Activated B cell treated with CpG ODN at 0.5 μM for 24 hours (primary cell): ENCODE results near the gene DUSP22. TPM values are rescaled to one million over a fixed set of nuclear protein-coding genes. Genes with fewer than 3 reads are reported as not detected.

Experiments used
- ATAC-seq: fragments of 200-7000 bp; cut with Tn5 transposase; one replicate; pipeline ENCODE4 v1.10.0; 2021; ENCODE audit warnings: low read depth, mild to moderate bottlenecking, moderate library complexity
- CTCF ChIA-PET: fragments of 350-600 bp; sonication (Branson Sonifier 250); formaldehyde crosslinking; loops from one replicate; lab custom pipeline; 2021; ENCODE audit warnings: antibody characterized with exemption; lab: Charles Lee
- POLR2A ChIA-PET: fragments of 350-600 bp; sonication (Branson Sonifier 250); formaldehyde crosslinking; loops from one replicate; lab custom pipeline; 2021; ENCODE audit warnings: antibody characterized with exemption; lab: Charles Lee
- DNase-seq: peaks from one replicate; pipeline ENCODE4 v3.0.0; 2022
- H3K27ac Mint-ChIP-seq: one replicate; pipeline ENCODE4 v1.8.0; 2020; ENCODE audit warnings: mixed read lengths
- H3K27me3 Mint-ChIP-seq: one replicate; pipeline ENCODE4 v1.8.0; 2021; ENCODE audit warnings: mixed read lengths
- H3K36me3 Mint-ChIP-seq: one replicate; pipeline ENCODE4 v1.8.0; 2021; ENCODE audit warnings: low read depth, mixed read lengths
- H3K4me1 Mint-ChIP-seq: one replicate; pipeline ENCODE4 v1.8.0; 2021; ENCODE audit warnings: mixed read lengths
- H3K4me3 Mint-ChIP-seq: one replicate; pipeline ENCODE4 v1.8.0; 2020; ENCODE audit warnings: mild to moderate bottlenecking, mixed read lengths
- H3K9me3 Mint-ChIP-seq: one replicate; pipeline ENCODE4 v1.8.0; 2020; ENCODE audit warnings: mixed read lengths
- CTCF ChIP-seq: fragments of 200-600 bp; IDR thresholded peaks from one replicate; pipeline ENCODE4 v1.8.0; 2022; ENCODE audit warnings: antibody characterized with exemption, mild to moderate bottlenecking
- intact Hi-C: fragments of 100-400 bp; cut with micrococcal nuclease; formaldehyde crosslinking; loops from one replicate; pipeline ENCODE4 v1.15.1; 2024
- total RNA-seq: library from RNA; stranded (reverse); gene quantifications from 2 replicates; pipeline ENCODE4 v1.2.3, GENCODE V29; 2022

Gene DUSP22
- total RNA-seq, 1 donor from 2014 or later = 153 TPM

DNA sequence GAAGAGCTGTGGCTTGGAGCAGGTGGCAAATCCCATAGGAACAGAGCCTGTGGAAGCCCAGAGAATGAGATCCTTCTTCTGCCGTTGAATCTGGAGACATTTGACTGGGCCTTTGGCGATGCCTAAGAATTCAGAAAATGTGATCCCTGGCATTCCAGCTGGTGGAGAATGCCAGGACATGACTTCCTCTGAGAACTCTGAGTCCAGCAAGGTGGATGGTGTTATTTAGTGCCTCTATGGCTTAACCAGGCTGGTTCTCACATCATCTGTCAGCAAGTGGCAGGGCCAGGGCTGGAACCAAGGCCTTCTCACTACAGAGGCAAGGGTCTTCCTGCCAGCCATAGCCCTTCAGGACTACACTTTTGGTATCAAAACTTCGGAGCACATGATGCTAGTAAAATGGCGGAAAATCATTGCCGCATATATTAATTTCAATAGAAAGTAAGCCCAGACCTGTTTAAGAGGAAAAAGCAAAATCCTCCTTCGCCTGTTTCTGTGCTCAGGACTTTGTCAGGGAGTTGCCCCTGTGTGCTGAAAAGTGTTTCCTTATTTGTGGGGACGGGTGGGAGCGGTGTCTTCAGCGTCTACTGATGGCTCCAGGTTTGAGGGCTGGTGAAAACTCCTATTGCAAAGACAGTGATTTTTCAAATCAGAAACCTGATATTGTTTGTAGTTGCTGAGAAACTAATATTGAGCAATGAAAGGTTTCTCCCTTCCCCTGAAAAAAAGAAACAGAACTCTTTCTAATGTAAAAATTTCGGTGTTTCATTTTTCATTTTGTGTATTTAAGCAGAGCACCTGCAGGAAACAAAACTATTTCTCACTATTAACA is 23.9 kb downstream of the DUSP22 start:
- Mint-ChIP-seq H3K36me3 (peaks cover 58% of the 10 kb centered on the region), H3K4me1 (peaks cover 77% of the 10 kb centered on the region), H3K9me3 (no peaks in the 10 kb centered on the region), H3K27me3 (no peaks in the 10 kb centered on the region), H3K4me3 (peak overlapping the region; percentile 8), H3K27ac (peak overlapping the region; percentile 83)
- DNase-seq (no peak), ATAC-seq (no peak)
- CTCF ChIA-PET = no interaction called here
- no peak for TF ChIP-seq CTCF
- intact Hi-C loops = loop anchor here (2.0 kb wide), 2 partner anchors 45 to 63 kb away; no protein-coding TSS in a partner anchor
- POLR2A ChIA-PET = interaction anchor here (0.6 to 4.0 kb wide), 9 partner anchors 16 to 97 kb away, joined by 3 to 37 read pairs (median 5); partner anchors contain the start of genes DUSP22 and IRF4

DNA sequence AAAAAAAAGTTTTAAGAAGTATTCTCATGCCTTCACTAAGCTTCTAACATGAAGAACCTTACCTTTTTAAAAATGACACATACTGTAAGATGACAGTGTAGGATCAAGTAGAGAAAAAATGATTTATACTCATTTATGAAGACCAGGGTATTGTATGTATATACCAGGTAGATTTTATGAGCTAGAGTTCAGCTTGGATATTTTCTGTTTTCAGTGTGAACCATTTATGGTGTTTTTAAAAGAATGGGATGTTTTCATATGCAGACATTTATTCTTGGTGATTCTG is 24.4 kb downstream of the DUSP22 start:
- H3K36me3 Mint-ChIP-seq = peaks cover 55% of the 10 kb centered on the region
- H3K4me3 Mint-ChIP-seq = peak overlapping the region; percentile 50
- intact Hi-C loops = loop anchor here (2.0 kb wide), 2 partner anchors 44 to 62 kb away; no protein-coding TSS in a partner anchor
- no peaks in the 10 kb centered on the region for H3K9me3 Mint-ChIP-seq
- peaks cover 72% of the 10 kb centered on the region for H3K4me1 Mint-ChIP-seq
- no peaks in the 10 kb centered on the region for H3K27me3 Mint-ChIP-seq
- DNase-seq = no peak
- ATAC-seq = no peak
- CTCF ChIA-PET = no interaction called here
- TF ChIP-seq CTCF = no peak
- POLR2A ChIA-PET = interaction anchor here (0.6 to 2.5 kb wide), 5 partner anchors 17 to 98 kb away, joined by 3 to 15 read pairs (median 5); partner anchors contain the start of gene IRF4
- peak overlapping the region; percentile 83 for H3K27ac Mint-ChIP-seq

GRCh38 chr6:317060-317447 is 24.8 kb downstream of the DUSP22 start:
- H3K9me3 Mint-ChIP-seq = no peaks in the 10 kb centered on the region
- ChIA-PET POLR2A (interaction anchor here (0.8 to 2.5 kb wide), 6 partner anchors 9 to 74 kb away, joined by 3 to 15 read pairs (median 4); partner anchors contain the start of genes DUSP22 and IRF4), CTCF (no interaction called here)
- TF ChIP-seq CTCF = no peak
- peaks cover 68% of the 10 kb centered on the region for H3K4me1 Mint-ChIP-seq
- H3K36me3 Mint-ChIP-seq = peaks cover 51% of the 10 kb centered on the region
- H3K27me3 Mint-ChIP-seq = no peaks in the 10 kb centered on the region
- DNase-seq (no peak), ATAC-seq (no peak)
- intact Hi-C loops = loop anchor here (2.0 kb wide), 2 partner anchors 44 to 62 kb away; no protein-coding TSS in a partner anchor
- H3K27ac Mint-ChIP-seq = peak overlapping the region; percentile 83
- peak overlapping the region; percentile 50 for H3K4me3 Mint-ChIP-seq

GRCh38 chr6:317448-318144 is 25.3 kb downstream of the DUSP22 start:
- POLR2A ChIA-PET = interaction anchor here (0.8 to 2.5 kb wide), 8 partner anchors 10 to 88 kb away, joined by 3 to 15 read pairs (median 4); partner anchors contain the start of genes DUSP22 and IRF4
- Mint-ChIP-seq H3K27ac (peak overlapping the region; percentile 83), H3K4me3 (peak overlapping the region; percentile 50), H3K27me3 (no peaks in the 10 kb centered on the region), H3K36me3 (peaks cover 46% of the 10 kb centered on the region), H3K9me3 (no peaks in the 10 kb centered on the region), H3K4me1 (peaks cover 63% of the 10 kb centered on the region)
- TF ChIP-seq CTCF = no peak
- CTCF ChIA-PET = interaction anchor here (1.0 to 1.1 kb wide), 2 partner anchors 22 to 91 kb away, joined by 3 to 4 read pairs; no protein-coding TSS in a partner anchor
- intact Hi-C loops = loop anchor here (2.0 kb wide), 2 partner anchors 43 to 61 kb away; no protein-coding TSS in a partner anchor
- DNase-seq (no peak), ATAC-seq (peak; percentile 16)
